Activated naive CD4-positive, alpha-beta T cell treated with anti-CD3 and anti-CD28 coated beads, Interleukin-2, amount 10 ng/mL, durations not matched to agents 7 days and 5 days (primary cell): Measurements from ENCODE around the gene GNG3.
"Not testable (repeated sequence)": the region's sequence is repeated elsewhere in the genome, so short reads cannot be mapped to it uniquely, and the experiment has no call there.

Source experiments
- CTCF ChIA-PET: fragments of 350-600 bp; sonication (Branson Sonifier 250); formaldehyde crosslinking; loops from one replicate; lab custom pipeline; 2021; ENCODE audit warnings: antibody characterized with exemption; lab: Charles Lee
- DNase-seq: peaks from one replicate; pipeline ENCODE4 v3.0.0-alpha.2; 2020
- H3K27ac Mint-ChIP-seq: one replicate; pipeline ENCODE4 v1.8.0; 2021; ENCODE audit warnings: mild to moderate bottlenecking, moderate library complexity, mixed read lengths
- H3K27me3 Mint-ChIP-seq: one replicate; pipeline ENCODE4 v1.8.0; 2021; ENCODE audit warnings: mild to moderate bottlenecking, mixed read lengths
- H3K36me3 Mint-ChIP-seq: one replicate; pipeline ENCODE4 v1.8.0; 2021; ENCODE audit warnings: mixed read lengths
- H3K4me1 Mint-ChIP-seq: one replicate; pipeline ENCODE4 v1.8.0; 2021; ENCODE audit warnings: mixed read lengths
- H3K4me3 Mint-ChIP-seq: one replicate; pipeline ENCODE4 v1.8.0; 2021; ENCODE audit warnings: mild to moderate bottlenecking, moderate library complexity, mixed read lengths
- H3K9me3 Mint-ChIP-seq: one replicate; pipeline ENCODE4 v1.8.0; 2021; ENCODE audit warnings: mixed read lengths

Gene GNG3

GRCh38 chr11:62702246-62702645 lies 5.2 kb upstream of the GNG3 start:
- peaks cover 21% of the 10 kb centered on the region for H3K36me3 Mint-ChIP-seq

GRCh38 chr11:62703921-62704320 lies 3.6 kb upstream of the GNG3 start:
- DNase-seq, H3K27ac Mint-ChIP-seq, H3K4me3 Mint-ChIP-seq, H3K9me3 Mint-ChIP-seq, H3K27me3 Mint-ChIP-seq: not testable (repeated sequence)
- peaks cover 38% of the 10 kb centered on the region for H3K4me1 Mint-ChIP-seq
- CTCF ChIA-PET: interaction anchor here (1.6 kb wide), 1 partner anchor 9 kb away, joined by 15 read pairs; no protein-coding TSS in a partner anchor
- peaks cover 21% of the 10 kb centered on the region for H3K36me3 Mint-ChIP-seq

More at GRCh38 chr11:62702246-62702645, 5.2 kb upstream of the GNG3 start:
- no peaks in the 10 kb centered on the region for H3K27me3 Mint-ChIP-seq
- no peak overlapping the region for H3K4me3 Mint-ChIP-seq
- no peak overlapping the region for H3K27ac Mint-ChIP-seq
- H3K9me3 Mint-ChIP-seq: no peaks in the 10 kb centered on the region
- DNase-seq: no peak
- peaks cover 21% of the 10 kb centered on the region for H3K4me1 Mint-ChIP-seq
- CTCF ChIA-PET: no interaction called here

- H3K36me3 Mint-ChIP-seq: peaks cover 26% of the 10 kb centered on the region
- H3K4me1 Mint-ChIP-seq: peaks cover 51% of the 10 kb centered on the region
- CTCF ChIA-PET: interaction anchor here (0.8 to 4.1 kb wide), 6 partner anchors 11 to 113 kb away, joined by 3 to 20 read pairs (median 4); partner anchors contain the start of gene HNRNPUL2
- no peaks in the 10 kb centered on the region for H3K27me3 Mint-ChIP-seq
- peak overlapping the region; percentile 29 for H3K27ac Mint-ChIP-seq
- DNase-seq: no peak
- H3K4me3 Mint-ChIP-seq: peak overlapping the region; percentile 87
- no peaks in the 10 kb centered on the region for H3K9me3 Mint-ChIP-seq
Measured at GRCh38 chr11:62705413-62705812, 2.1 kb upstream of the GNG3 start.

- DNase-seq: peak; percentile 96
- Mint-ChIP-seq H3K9me3 (no peaks in the 10 kb centered on the region), H3K4me1 (peaks cover 57% of the 10 kb centered on the region), H3K27ac (peak overlapping the region; percentile 66), H3K4me3 (peak overlapping the region; percentile 87), H3K36me3 (peaks cover 28% of the 10 kb centered on the region), H3K27me3 (no peaks in the 10 kb centered on the region)
- CTCF ChIA-PET: interaction anchor here (0.8 to 4.1 kb wide), 8 partner anchors 12 to 114 kb away, joined by 3 to 20 read pairs (median 4); partner anchors contain the start of genes HNRNPUL2 and LRRN4CL
Measured at GRCh38 chr11:62705880-62706849, 1.3 kb upstream of the GNG3 start.

- Mint-ChIP-seq H3K27ac (peak overlapping the region; percentile 66), H3K4me1 (peaks cover 57% of the 10 kb centered on the region), H3K9me3 (no peaks in the 10 kb centered on the region), H3K36me3 (peaks cover 30% of the 10 kb centered on the region), H3K27me3 (no peaks in the 10 kb centered on the region), H3K4me3 (peak overlapping the region; percentile 87)
- CTCF ChIA-PET: interaction anchor here (0.9 to 4.1 kb wide), 3 partner anchors 13 to 26 kb away, joined by 3 to 20 read pairs (median 10); partner anchors contain the start of gene LRRN4CL
- DNase-seq: no peak
Measured at GRCh38 chr11:62706850-62707247, 627 bp upstream of the GNG3 start.

GRCh38 chr11:62708392-62708791 lies 916 bp downstream of the GNG3 start:
- CTCF ChIA-PET: interaction anchor here (1.0 to 4.1 kb wide), 5 partner anchors 13 to 78 kb away, joined by 3 to 20 read pairs (median 4); no protein-coding TSS in a partner anchor
- Mint-ChIP-seq H3K9me3 (no peaks in the 10 kb centered on the region), H3K27me3 (no peaks in the 10 kb centered on the region), H3K27ac (peak overlapping the region; percentile 96), H3K4me1 (peaks cover 71% of the 10 kb centered on the region), H3K36me3 (peaks cover 36% of the 10 kb centered on the region), H3K4me3 (peak overlapping the region; percentile 81)
- no peak for DNase-seq

- CTCF ChIA-PET: interaction anchor here (0.6 to 2.1 kb wide), 6 partner anchors 14 to 116 kb away, joined by 3 to 10 read pairs (median 3); no protein-coding TSS in a partner anchor
- Mint-ChIP-seq H3K9me3 (no peaks in the 10 kb centered on the region), H3K4me3 (peak overlapping the region; percentile 81), H3K4me1 (peaks cover 75% of the 10 kb centered on the region), H3K27ac (peak overlapping the region; percentile 96), H3K27me3 (no peaks in the 10 kb centered on the region), H3K36me3 (peaks cover 40% of the 10 kb centered on the region)
- peak; percentile 74 for DNase-seq
Measured at GRCh38 chr11:62708793-62709192, 1.3 kb downstream of the GNG3 start.

GRCh38 chr11:62709247-62710000 lies 1.9 kb downstream of the GNG3 start:
- Mint-ChIP-seq H3K36me3 (peaks cover 46% of the 10 kb centered on the region), H3K27ac (peak overlapping the region; percentile 96), H3K4me1 (peaks cover 81% of the 10 kb centered on the region), H3K9me3 (no peaks in the 10 kb centered on the region), H3K4me3 (peak overlapping the region; percentile 81), H3K27me3 (no peaks in the 10 kb centered on the region)
- CTCF ChIA-PET: interaction anchor here (0.6 to 1.9 kb wide), 5 partner anchors 14 to 116 kb away, joined by 3 to 5 read pairs (median 3); no protein-coding TSS in a partner anchor
- peak; percentile 98 for DNase-seq

GRCh38 chr11:62710001-62710345 lies 2.5 kb downstream of the GNG3 start:
- Mint-ChIP-seq H3K36me3 (peaks cover 50% of the 10 kb centered on the region), H3K4me1 (peaks cover 85% of the 10 kb centered on the region), H3K9me3 (no peaks in the 10 kb centered on the region), H3K4me3 (peak overlapping the region; percentile 81), H3K27me3 (no peaks in the 10 kb centered on the region), H3K27ac (peak overlapping the region; percentile 96)
- CTCF ChIA-PET: interaction anchor here (1.4 to 1.9 kb wide), 4 partner anchors 15 to 117 kb away, joined by 3 to 5 read pairs (median 4); no protein-coding TSS in a partner anchor
- peak; percentile 56 for DNase-seq

GRCh38 chr11:62712276-62712812 lies 4.9 kb downstream of the GNG3 start:
- no peak for DNase-seq
- Mint-ChIP-seq H3K36me3 (peaks cover 67% of the 10 kb centered on the region), H3K4me3 (peak overlapping the region; percentile 56), H3K9me3 (no peaks in the 10 kb centered on the region), H3K4me1 (peaks cover 85% of the 10 kb centered on the region), H3K27me3 (no peaks in the 10 kb centered on the region), H3K27ac (peak overlapping the region; percentile 98)
- CTCF ChIA-PET: interaction anchor here (0.7 kb wide), 2 partner anchors 18 to 32 kb away, joined by 3 read pairs; no protein-coding TSS in a partner anchor

- Mint-ChIP-seq H3K36me3 (peaks cover 73% of the 10 kb centered on the region), H3K4me3 (peak overlapping the region; percentile 56), H3K9me3 (no peaks in the 10 kb centered on the region), H3K4me1 (peaks cover 85% of the 10 kb centered on the region), H3K27me3 (no peaks in the 10 kb centered on the region), H3K27ac (peak overlapping the region; percentile 98)
- CTCF ChIA-PET: interaction anchor here (0.7 kb wide), 2 partner anchors 18 to 33 kb away, joined by 3 read pairs; no protein-coding TSS in a partner anchor
- DNase-seq: no peak
Measured at GRCh38 chr11:62712861-62713260, 5.4 kb downstream of the GNG3 start.

GRCh38 chr11:62713343-62713742 lies 5.9 kb downstream of the GNG3 start:
- Mint-ChIP-seq H3K4me3 (peak overlapping the region; percentile 35), H3K4me1 (peaks cover 84% of the 10 kb centered on the region), H3K36me3 (peaks cover 77% of the 10 kb centered on the region), H3K9me3 (no peaks in the 10 kb centered on the region), H3K27me3 (no peaks in the 10 kb centered on the region), H3K27ac (peak overlapping the region; percentile 98)
- DNase-seq: no peak
- CTCF ChIA-PET: interaction anchor here (0.7 to 1.1 kb wide), 2 partner anchors 13 to 19 kb away, joined by 3 read pairs; no protein-coding TSS in a partner anchor
